T-helper 22 cell (primary cell): ENCODE measurements around the gene ICOSLG.
"Not testable (repeated sequence)": the region's sequence is repeated elsewhere in the genome, so short reads cannot be mapped to it uniquely, and the experiment has no call there.

Experiments used
- DNase-seq: peaks from one replicate; pipeline ENCODE4 v3.0.0-alpha.2; 2020; ENCODE audit warnings: low read depth

ICOSLG gene

GRCh38 chr21:44223334-44223733 lies 17.4 kb downstream of the ICOSLG start:
- DNase-seq: not testable (repeated sequence)

GRCh38 chr21:44220674-44221073 lies 20.1 kb downstream of the ICOSLG start:
- not testable (repeated sequence) for DNase-seq

- DNase-seq: not testable (repeated sequence)
These were observed 22.3 kb downstream of the ICOSLG start for GRCh38 chr21:44218461-44218860.

- DNase-seq: not testable (repeated sequence)
These were observed 28.8 kb downstream of the ICOSLG start for GRCh38 chr21:44211978-44212377.

- not testable (repeated sequence) for DNase-seq
These were observed 29.2 kb downstream of the ICOSLG start for GRCh38 chr21:44211574-44211973.

- not testable (repeated sequence) for DNase-seq
These were observed 32.7 kb downstream of the ICOSLG start for GRCh38 chr21:44207860-44208646.

GRCh38 chr21:44206698-44207676 lies 33.8 kb downstream of the ICOSLG start:
- not testable (repeated sequence) for DNase-seq

GRCh38 chr21:44206187-44206586 lies 34.6 kb downstream of the ICOSLG start:
- not testable (repeated sequence) for DNase-seq

- not testable (repeated sequence) for DNase-seq
These were observed 38.0 kb downstream of the ICOSLG start for GRCh38 chr21:44202590-44203299.

- DNase-seq: not testable (repeated sequence)
These were observed 40.7 kb downstream of the ICOSLG start for GRCh38 chr21:44199997-44200396.

GRCh38 chr21:44199448-44199847 lies 41.3 kb downstream of the ICOSLG start:
- DNase-seq: no peak

GRCh38 chr21:44197156-44197516 lies 43.6 kb downstream of the ICOSLG start:
- DNase-seq: not testable (repeated sequence)

- DNase-seq: peak; percentile 55
These were observed 44.3 kb downstream of the ICOSLG start for GRCh38 chr21:44196212-44197155.

GRCh38 chr21:44194888-44195287 lies 45.9 kb downstream of the ICOSLG start:
- DNase-seq: not testable (repeated sequence)

GRCh38 chr21:44194451-44194850 lies 46.3 kb downstream of the ICOSLG start:
- not testable (repeated sequence) for DNase-seq

GRCh38 chr21:44193108-44193507 lies 47.6 kb downstream of the ICOSLG start:
- DNase-seq: not testable (repeated sequence)

- not testable (repeated sequence) for DNase-seq
These were observed 50.1 kb downstream of the ICOSLG start for GRCh38 chr21:44190349-44191271.

GRCh38 chr21:44184862-44185261 lies 55.9 kb downstream of the ICOSLG start:
- not testable (repeated sequence) for DNase-seq

- DNase-seq: not testable (repeated sequence)
These were observed 58.5 kb downstream of the ICOSLG start for GRCh38 chr21:44182202-44182601.

- DNase-seq: not testable (repeated sequence)
These were observed 59.2 kb downstream of the ICOSLG start for GRCh38 chr21:44181506-44181905.
